Activated CD4-positive, alpha-beta memory T cell treated with anti-CD3 and anti-CD28 coated beads, Interleukin-2, amount 10 ng/mL, durations not matched to agents 7 days and 5 days (primary cell): ENCODE data around the gene SSBP1. TPM values are rescaled to one million over a fixed set of nuclear protein-coding genes. Genes with fewer than 3 reads are reported as not detected.

Source experiments
- CTCF ChIA-PET: fragments of 350-600 bp; sonication (Branson Sonifier 250); formaldehyde crosslinking; loops from one replicate; lab custom pipeline; 2021; ENCODE audit warnings: antibody characterized with exemption, inconsistent platforms; lab: Charles Lee
- POLR2A ChIA-PET: fragments of 350-600 bp; sonication (Branson Sonifier 250); formaldehyde crosslinking; loops from one replicate; lab custom pipeline; 2021; ENCODE audit warnings: antibody characterized with exemption; lab: Charles Lee
- DNase-seq: peaks from one replicate; pipeline ENCODE4 v3.0.0-alpha.2; 2020
- H3K27ac Mint-ChIP-seq: one replicate; pipeline ENCODE4 v1.8.0; 2021; ENCODE audit warnings: mild to moderate bottlenecking, mixed read lengths
- H3K27me3 Mint-ChIP-seq: one replicate; pipeline ENCODE4 v1.8.0; 2021; ENCODE audit warnings: mixed read lengths
- H3K36me3 Mint-ChIP-seq: one replicate; pipeline ENCODE4 v1.8.0; 2021; ENCODE audit warnings: low read depth, mixed read lengths
- H3K4me1 Mint-ChIP-seq: one replicate; pipeline ENCODE4 v1.8.0; 2021; ENCODE audit warnings: mixed read lengths
- H3K4me3 Mint-ChIP-seq: one replicate; pipeline ENCODE4 v1.8.0; 2021; ENCODE audit warnings: mild to moderate bottlenecking, mixed read lengths
- H3K9me3 Mint-ChIP-seq: one replicate; pipeline ENCODE4 v1.8.0; 2021; ENCODE audit warnings: mixed read lengths
- total RNA-seq, 2 experiments: library from RNA; stranded (reverse); gene quantifications; one replicate each; pipeline ENCODE4 v1.2.3, GENCODE V29; 2021

The SSBP1 gene
- total RNA-seq, 2 experiments from 2014 or later, result 124 to 125 TPM

DNA sequence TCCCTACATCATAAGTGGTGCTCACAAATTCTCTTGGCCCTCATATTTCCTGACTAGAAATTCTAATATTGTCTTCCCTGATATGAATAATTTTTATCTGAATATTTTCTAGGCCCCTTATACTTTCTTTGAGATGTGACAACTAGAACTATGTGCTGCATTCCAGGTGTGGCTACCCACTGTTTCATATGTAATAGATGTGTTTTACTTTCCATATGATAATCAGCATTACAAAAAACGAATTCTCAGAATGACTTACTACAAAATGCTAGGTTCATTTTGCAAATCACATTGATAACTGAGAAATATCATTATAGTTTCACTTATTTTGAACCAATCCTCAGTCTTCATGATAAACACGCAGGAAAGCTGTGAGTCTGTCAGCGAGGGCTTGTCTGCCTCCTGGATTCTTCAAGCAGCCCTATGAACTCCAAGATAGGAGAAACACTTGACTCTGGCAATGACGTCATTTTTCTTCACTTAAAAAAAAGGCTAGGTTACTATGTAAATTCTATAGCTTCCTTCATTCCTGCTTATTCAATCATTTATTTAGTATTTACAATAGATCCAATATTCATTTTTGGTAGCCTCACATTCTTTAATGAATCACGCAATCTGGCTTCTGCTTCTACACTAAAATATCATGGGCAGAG, 25.4 kb upstream of the SSBP1 start:
- H3K9me3 Mint-ChIP-seq, result peaks cover 5% of the 10 kb centered on the region
- no peak overlapping the region for H3K27ac Mint-ChIP-seq
- POLR2A ChIA-PET, result interaction anchor here (1.6 kb wide), 1 partner anchor 26 kb away, joined by 7 read pairs; the partner anchor contains the start of gene SSBP1
- H3K27me3 Mint-ChIP-seq, result peaks cover 2% of the 10 kb centered on the region
- no peak for DNase-seq
- CTCF ChIA-PET, result interaction anchor here (1.4 to 2.9 kb wide), 2 partner anchors 10 to 25 kb away, joined by 3 to 9 read pairs; partner anchors contain the start of gene SSBP1
- peaks cover 5% of the 10 kb centered on the region for H3K36me3 Mint-ChIP-seq
- H3K4me3 Mint-ChIP-seq, result no peak overlapping the region
- H3K4me1 Mint-ChIP-seq, result peaks cover 19% of the 10 kb centered on the region

DNA sequence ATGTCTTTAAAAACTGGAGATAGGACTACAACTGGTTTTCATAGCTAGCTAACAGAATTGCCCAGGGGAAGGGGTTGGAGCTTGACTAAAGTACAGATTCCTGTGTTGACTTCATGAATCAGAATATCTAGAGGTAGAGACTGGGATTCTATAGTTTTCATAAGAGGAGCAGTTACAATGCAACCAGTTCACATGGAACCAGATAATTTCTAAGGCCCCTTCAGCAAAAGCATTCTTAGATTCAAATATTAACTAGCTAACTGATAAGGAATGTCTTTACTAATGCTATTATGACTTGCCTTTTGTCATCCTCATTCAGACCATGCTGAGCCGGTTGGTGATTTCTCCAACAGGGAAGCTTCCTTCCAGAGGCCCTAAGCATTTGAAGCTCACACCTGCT, 24.3 kb upstream of the SSBP1 start:
- DNase-seq, result no peak
- Mint-ChIP-seq H3K36me3 (peaks cover 5% of the 10 kb centered on the region), H3K27me3 (peaks cover 2% of the 10 kb centered on the region), H3K4me3 (no peak overlapping the region), H3K9me3 (peaks cover 5% of the 10 kb centered on the region), H3K4me1 (peaks cover 19% of the 10 kb centered on the region), H3K27ac (no peak overlapping the region)
- ChIA-PET CTCF (interaction anchor here (2.9 kb wide), 1 partner anchor 24 kb away, joined by 9 read pairs; the partner anchor contains the start of gene SSBP1), POLR2A (interaction anchor here (1.6 kb wide), 1 partner anchor 25 kb away, joined by 7 read pairs; the partner anchor contains the start of gene SSBP1)

DNA sequence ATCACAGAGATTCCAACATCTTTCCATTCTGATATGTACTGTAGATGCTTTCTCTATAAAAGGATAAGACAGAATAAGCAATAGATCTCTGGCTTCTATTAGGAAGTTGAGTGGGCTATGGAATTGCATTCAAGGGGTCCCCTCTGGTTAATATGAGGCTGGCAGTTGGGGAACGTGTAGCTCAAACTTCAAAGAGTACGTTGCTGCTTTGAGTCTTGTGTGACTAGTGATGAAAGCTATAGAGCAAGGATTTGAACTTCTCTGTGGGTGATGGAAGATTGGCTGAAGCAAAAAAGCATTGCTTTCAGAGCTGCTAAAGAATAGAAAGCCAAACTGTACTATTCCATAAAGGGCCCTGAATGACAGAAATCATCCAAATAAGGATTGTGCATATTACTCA, 23.6 kb upstream of the SSBP1 start:
- peaks cover 2% of the 10 kb centered on the region for H3K27me3 Mint-ChIP-seq
- H3K4me1 Mint-ChIP-seq, result peaks cover 19% of the 10 kb centered on the region
- CTCF ChIA-PET, result interaction anchor here (2.9 kb wide), 1 partner anchor 23 kb away, joined by 9 read pairs; the partner anchor contains the start of gene SSBP1
- no peak for DNase-seq
- POLR2A ChIA-PET, result interaction anchor here (1.2 to 1.6 kb wide), 2 partner anchors 23 to 24 kb away, joined by 3 to 7 read pairs; partner anchors contain the start of gene SSBP1
- H3K4me3 Mint-ChIP-seq, result no peak overlapping the region
- peaks cover 5% of the 10 kb centered on the region for H3K36me3 Mint-ChIP-seq
- peaks cover 5% of the 10 kb centered on the region for H3K9me3 Mint-ChIP-seq
- no peak overlapping the region for H3K27ac Mint-ChIP-seq

- ChIA-PET CTCF (interaction anchor here (2.9 kb wide), 1 partner anchor 23 kb away, joined by 9 read pairs; the partner anchor contains the start of gene SSBP1), POLR2A (interaction anchor here (1.2 kb wide), 1 partner anchor 23 kb away, joined by 3 read pairs; the partner anchor contains the start of gene SSBP1)
- no peak for DNase-seq
- Mint-ChIP-seq H3K27ac (no peak overlapping the region), H3K36me3 (peaks cover 5% of the 10 kb centered on the region), H3K9me3 (peaks cover 5% of the 10 kb centered on the region), H3K4me1 (peaks cover 19% of the 10 kb centered on the region), H3K4me3 (no peak overlapping the region), H3K27me3 (peaks cover 2% of the 10 kb centered on the region)
Measured at GRCh38 chr7:141715018-141715417, 23.1 kb upstream of the SSBP1 start.

DNA sequence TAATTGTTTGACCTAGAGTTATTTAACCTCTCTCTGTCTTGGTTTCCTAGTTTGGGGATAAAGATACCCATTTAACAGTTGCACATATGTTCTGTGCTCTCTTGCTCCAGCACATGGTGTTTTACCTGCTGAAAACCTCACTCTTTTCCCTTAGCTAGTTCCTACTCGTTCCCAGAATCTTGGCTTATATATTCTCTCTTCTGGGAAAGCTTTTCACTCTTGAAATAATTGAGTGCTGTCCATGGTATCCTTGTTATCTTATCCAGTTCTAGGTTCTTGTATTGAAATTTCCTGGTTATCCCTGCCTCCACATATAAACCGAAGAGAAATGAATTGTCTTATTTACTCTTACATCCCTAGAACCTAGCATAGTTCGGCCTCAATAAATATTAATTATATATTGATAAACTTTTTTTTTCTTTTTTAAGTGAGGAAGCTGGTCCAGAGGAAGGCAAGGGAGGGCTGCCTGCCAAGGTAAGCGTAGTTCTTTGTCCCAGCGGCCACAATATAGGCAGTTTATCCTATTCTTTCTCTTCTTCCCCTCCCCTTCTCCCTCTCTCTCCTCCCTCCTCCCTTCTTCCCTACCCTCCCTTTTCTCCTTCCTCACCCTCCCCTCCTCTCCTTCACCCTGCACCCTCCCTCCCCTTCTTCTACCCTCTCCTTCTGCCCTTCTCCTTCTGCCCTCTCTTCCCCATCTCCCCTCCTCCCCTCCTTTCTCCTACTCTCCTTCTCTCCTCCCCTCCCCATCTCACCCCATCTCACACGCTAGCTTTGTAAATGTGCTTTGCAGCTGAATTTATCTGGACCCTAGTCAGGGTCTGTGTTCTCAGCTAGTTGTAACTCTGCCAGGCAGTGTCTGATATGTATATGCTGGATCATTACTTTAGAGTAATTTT, 22.1 kb upstream of the SSBP1 start:
- ChIA-PET POLR2A (interaction anchor here (0.9 to 1.2 kb wide), 1 partner anchor 22 kb away, joined by 3 to 4 read pairs; the partner anchor contains the start of gene SSBP1), CTCF (interaction anchor here (1.0 to 1.5 kb wide), 2 partner anchors 21 to 62 kb away, joined by 4 to 6 read pairs; no protein-coding TSS in a partner anchor)
- no peak overlapping the region for H3K4me3 Mint-ChIP-seq
- peaks cover 13% of the 10 kb centered on the region for H3K4me1 Mint-ChIP-seq
- H3K27ac Mint-ChIP-seq, result no peak overlapping the region
- H3K36me3 Mint-ChIP-seq, result peaks cover 1% of the 10 kb centered on the region
- DNase-seq, result no peak
- H3K27me3 Mint-ChIP-seq, result peaks cover 2% of the 10 kb centered on the region
- peaks cover 2% of the 10 kb centered on the region for H3K9me3 Mint-ChIP-seq

- no peaks in the 10 kb centered on the region for H3K9me3 Mint-ChIP-seq
- H3K36me3 Mint-ChIP-seq, result no peaks in the 10 kb centered on the region
- H3K4me3 Mint-ChIP-seq, result no peak overlapping the region
- H3K4me1 Mint-ChIP-seq, result peaks cover 2% of the 10 kb centered on the region
- H3K27ac Mint-ChIP-seq, result no peak overlapping the region
- peaks cover 2% of the 10 kb centered on the region for H3K27me3 Mint-ChIP-seq
- no peak for DNase-seq
- ChIA-PET CTCF (interaction anchor here (1.5 kb wide), 1 partner anchor 20 kb away, joined by 6 read pairs; no protein-coding TSS in a partner anchor), POLR2A (no interaction called here)
Measured at GRCh38 chr7:141717450-141717849, 20.7 kb upstream of the SSBP1 start.

DNA sequence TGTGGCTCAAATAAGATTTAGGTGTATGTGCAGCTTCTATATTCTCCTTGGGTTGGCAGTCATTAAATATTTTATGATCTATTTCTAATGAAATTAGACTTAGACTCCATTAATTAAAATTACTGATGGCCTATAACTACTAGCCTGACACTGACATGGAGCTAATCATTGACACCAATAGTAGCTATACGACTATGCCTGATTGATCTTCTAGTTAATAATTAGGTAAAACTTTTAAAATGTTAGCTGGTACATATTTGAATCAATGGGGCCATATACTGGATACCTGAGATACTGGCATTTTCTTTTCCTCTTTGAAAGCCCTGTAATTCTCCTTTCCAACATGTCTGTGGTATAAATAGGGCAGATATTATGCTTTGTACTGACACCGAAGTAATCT, 15.6 kb upstream of the SSBP1 start:
- H3K9me3 Mint-ChIP-seq, result no peaks in the 10 kb centered on the region
- H3K27ac Mint-ChIP-seq, result no peak overlapping the region
- H3K4me3 Mint-ChIP-seq, result no peak overlapping the region
- DNase-seq, result no peak
- H3K4me1 Mint-ChIP-seq, result no peaks in the 10 kb centered on the region
- CTCF ChIA-PET, result interaction anchor here (2.5 to 3.3 kb wide), 2 partner anchors 14 to 15 kb away, joined by 6 to 12 read pairs; partner anchors contain the start of gene SSBP1
- H3K36me3 Mint-ChIP-seq, result no peaks in the 10 kb centered on the region
- POLR2A ChIA-PET, result interaction anchor here (2.4 kb wide), 1 partner anchor 15 kb away, joined by 9 read pairs; the partner anchor contains the start of gene SSBP1
- no peaks in the 10 kb centered on the region for H3K27me3 Mint-ChIP-seq

DNA sequence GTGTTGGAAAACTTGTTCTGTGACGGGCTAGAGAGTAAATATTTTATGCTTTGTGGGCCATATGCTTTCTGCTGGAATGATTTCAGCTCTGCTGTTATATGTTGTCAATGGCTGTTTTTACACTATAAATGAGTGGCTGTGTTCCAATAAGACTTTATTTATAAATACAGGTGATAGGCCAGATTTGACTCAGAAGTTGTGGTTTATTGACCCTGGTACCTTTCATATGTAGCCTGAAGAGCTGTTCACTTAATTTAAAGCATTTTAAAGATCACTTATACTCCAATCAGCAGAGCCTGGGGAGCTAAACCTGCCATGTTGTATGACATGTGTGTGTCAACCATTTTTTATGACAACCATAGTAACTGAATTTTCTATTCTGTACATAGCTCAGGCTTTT, 9.1 kb upstream of the SSBP1 start:
- Mint-ChIP-seq H3K27ac (no peak overlapping the region), H3K4me1 (no peaks in the 10 kb centered on the region), H3K27me3 (no peaks in the 10 kb centered on the region), H3K9me3 (no peaks in the 10 kb centered on the region), H3K4me3 (no peak overlapping the region), H3K36me3 (no peaks in the 10 kb centered on the region)
- no peak for DNase-seq
- POLR2A ChIA-PET, result interaction anchor here (0.7 to 1.5 kb wide), 2 partner anchors 9 to 27 kb away, joined by 3 to 4 read pairs; no protein-coding TSS in a partner anchor
- CTCF ChIA-PET, result interaction anchor here (1.7 to 2.0 kb wide), 2 partner anchors 9 to 75 kb away, joined by 7 to 10 read pairs; partner anchors contain the start of gene SSBP1

GRCh38 chr7:141731476-141732149, 6.5 kb upstream of the SSBP1 start:
- CTCF ChIA-PET, result interaction anchor here (0.6 kb wide), 1 partner anchor 663 kb away, joined by 4 read pairs; no protein-coding TSS in a partner anchor
- Mint-ChIP-seq H3K27me3 (no peaks in the 10 kb centered on the region), H3K4me3 (no peak overlapping the region), H3K4me1 (peaks cover under 1% of the 10 kb centered on the region), H3K27ac (no peak overlapping the region), H3K36me3 (no peaks in the 10 kb centered on the region), H3K9me3 (no peaks in the 10 kb centered on the region)
- DNase-seq, result no peak
- POLR2A ChIA-PET, result no interaction called here

DNA sequence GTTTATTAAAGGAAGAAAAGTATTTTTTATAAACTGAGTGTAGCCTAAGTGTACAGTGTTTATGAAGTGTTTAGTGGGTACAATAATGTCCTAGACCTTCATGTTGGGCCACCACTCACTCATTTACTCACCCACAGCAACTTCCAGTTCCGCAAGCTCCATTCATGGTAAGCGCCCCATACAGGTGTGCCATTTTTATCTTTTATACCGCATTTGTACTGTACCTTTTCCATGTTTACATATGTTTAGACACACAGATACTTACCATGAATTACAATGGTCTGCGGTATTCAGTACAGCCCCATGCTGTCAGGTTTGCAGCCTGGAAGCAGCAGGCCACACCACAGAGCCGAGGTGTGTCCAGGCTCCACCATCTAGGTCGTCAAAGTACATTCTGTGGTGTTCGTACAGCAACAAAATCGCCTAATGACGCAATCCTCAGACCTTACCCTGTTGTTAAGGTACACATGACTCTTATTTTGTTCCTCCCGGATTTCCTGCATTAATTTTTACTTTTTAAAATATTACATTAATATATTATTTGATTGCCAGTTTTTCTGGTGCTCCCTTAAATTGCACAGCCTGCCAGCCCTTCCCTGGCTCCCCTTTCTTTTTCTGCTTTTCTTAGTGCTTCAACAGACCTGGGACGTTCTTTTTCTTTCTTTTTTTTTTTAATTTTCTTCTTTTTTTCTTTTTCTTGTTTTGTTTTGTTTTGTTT, 881 bp upstream of the SSBP1 start:
- H3K4me1 Mint-ChIP-seq, result peaks cover 38% of the 10 kb centered on the region
- peak; percentile 20 for DNase-seq
- peaks cover 26% of the 10 kb centered on the region for H3K36me3 Mint-ChIP-seq
- CTCF ChIA-PET, result interaction anchor here (0.7 to 4.5 kb wide), 33 partner anchors 9 to 1260 kb away, joined by 3 to 71 read pairs (median 6); partner anchors contain the start of genes AGK, DENND11 and MRPS33
- H3K4me3 Mint-ChIP-seq, result peak overlapping the region; percentile 94
- peak overlapping the region; percentile 93 for H3K27ac Mint-ChIP-seq
- no peaks in the 10 kb centered on the region for H3K9me3 Mint-ChIP-seq
- no peaks in the 10 kb centered on the region for H3K27me3 Mint-ChIP-seq
- POLR2A ChIA-PET, result interaction anchor here (0.5 to 3.4 kb wide), 28 partner anchors 9 to 1260 kb away, joined by 3 to 46 read pairs (median 6); partner anchors contain the start of genes AGK, BRAF, DENND11 and MRPS33

- Mint-ChIP-seq H3K27ac (peak overlapping the region; percentile 93), H3K9me3 (no peaks in the 10 kb centered on the region), H3K36me3 (peaks cover 38% of the 10 kb centered on the region), H3K4me3 (peak overlapping the region; percentile 94), H3K4me1 (peaks cover 41% of the 10 kb centered on the region), H3K27me3 (no peaks in the 10 kb centered on the region)
- ChIA-PET CTCF (interaction anchor here (0.7 to 4.5 kb wide), 24 partner anchors 8 to 724 kb away, joined by 3 to 71 read pairs (median 10); partner anchors contain the start of genes AGK, DENND11 and MRPS33), POLR2A (interaction anchor here (1.2 to 3.4 kb wide), 23 partner anchors 12 to 1262 kb away, joined by 3 to 46 read pairs (median 6); partner anchors contain the start of genes AGK, BRAF, DENND11 and MRPS33)
- no peak for DNase-seq
Measured at GRCh38 chr7:141738592-141739013, 445 bp downstream of the SSBP1 start.
